T-cell (primary cell): Measurements from ENCODE around the gene ATL1. TPM values are rescaled to one million over a fixed set of nuclear protein-coding genes. Genes with fewer than 3 reads are reported as not detected.

Experiments
- ATAC-seq, 4 experiments: fragments of 200-7000 bp in 3 of 4; fragments of 150-1000 bp in 1 of 4; cut with Tn5 transposase; replicated peaks in 1 of 4; 1 replicate in 3 of 4; 2 replicates in 1 of 4; pipeline ENCODE4 v1.10.0; 2021; ENCODE audit warnings: moderate library complexity in 3 of 4, mild to moderate bottlenecking in 2 of 4, moderate number of reproducible peaks in 1 of 4
- CTCF ChIA-PET, 2 donors: fragments of 300-600 bp; sonication (Branson Sonifier 250); formaldehyde crosslinking; loops; one replicate each; lab custom pipeline; 2022; ENCODE audit warnings: antibody characterized with exemption in 2 of 2; lab: Charles Lee
- POLR2A ChIA-PET, 2 donors: fragments of 300-600 bp; sonication (Branson Sonifier 250); formaldehyde crosslinking; loops; one replicate each; lab custom pipeline; 2022; ENCODE audit warnings: antibody characterized with exemption in 2 of 2; lab: Charles Lee
- DNase-seq, 35 experiments: peaks; one replicate each; pipeline versions ENCODE4 v3.0.0 to v3.0.0-alpha.2; 2013 to 2023
- H3K27ac ChIP-seq: one replicate; pipeline ENCODE4 v1.5.1; 2013; ENCODE audit warnings: low read length
- H3K27me3 ChIP-seq, 2 experiments: replicated peaks in 1 of 2; 1 replicate in 1 of 2; 2 replicates in 1 of 2; pipeline versions ENCODE4 v1.6.1 to v1.7.0; 2013; ENCODE audit warnings: low read length in 1 of 2, mixed read lengths in 1 of 2; ENCODE audit not compliant: control insufficient read depth in 2 of 2, insufficient read depth in 2 of 2; ENCODE audit errors: extremely low read depth in 1 of 2
- H3K36me3 ChIP-seq, 2 donors: 1 replicate in 1 of 2; 2 replicates in 1 of 2; pipeline versions ENCODE4 v1.6.1 to v1.7.0; 2013; ENCODE audit warnings: low read length in 1 of 2; ENCODE audit not compliant: control insufficient read depth in 2 of 2, insufficient read depth in 1 of 2; ENCODE audit errors: extremely low read depth in 1 of 2
- H3K4me1 ChIP-seq, 2 experiments: 1 replicate in 1 of 2; 2 replicates in 1 of 2; pipeline versions ENCODE4 v1.6.1 to v1.7.0; 2013; ENCODE audit warnings: low read length in 2 of 2, mixed read lengths in 1 of 2; ENCODE audit not compliant: insufficient read depth in 2 of 2, control insufficient read depth in 1 of 2; ENCODE audit errors: extremely low read depth in 1 of 2
- H3K4me3 ChIP-seq, 2 donors: 1 replicate in 1 of 2; 2 replicates in 1 of 2; pipeline versions ENCODE4 v1.5.1 to v1.7.0; 2013; ENCODE audit warnings: mild to moderate bottlenecking in 2 of 2, low read length in 1 of 2, moderate library complexity in 1 of 2; ENCODE audit not compliant: control insufficient read depth in 1 of 2; ENCODE audit errors: extremely low read depth in 1 of 2
- H3K9me3 ChIP-seq: 2 replicates; pipeline ENCODE4 v1.7.0; 2013
- H3K27ac Mint-ChIP-seq, 2 donors: one replicate each; pipeline ENCODE4 v1.8.0; 2020 to 2021; ENCODE audit warnings: mild to moderate bottlenecking in 2 of 2, mixed read lengths in 2 of 2
- H3K27me3 Mint-ChIP-seq, 2 donors: one replicate each; pipeline ENCODE4 v1.8.0; 2021 to 2022; ENCODE audit warnings: mixed read lengths in 2 of 2
- H3K36me3 Mint-ChIP-seq: one replicate; pipeline ENCODE4 v1.8.0; 2021; ENCODE audit warnings: mixed read lengths
- H3K4me1 Mint-ChIP-seq, 3 donors: one replicate each; pipeline ENCODE4 v1.8.0; 2020 to 2022; ENCODE audit warnings: mixed read lengths in 3 of 3, mild to moderate bottlenecking in 1 of 3
- H3K4me3 Mint-ChIP-seq, 3 donors: one replicate each; pipeline ENCODE4 v1.8.0; 2020 to 2022; ENCODE audit warnings: mild to moderate bottlenecking in 3 of 3, mixed read lengths in 3 of 3, moderate library complexity in 3 of 3
- H3K9me3 Mint-ChIP-seq, 3 donors: one replicate each; pipeline ENCODE4 v1.8.0; 2020 to 2022; ENCODE audit warnings: mixed read lengths in 3 of 3
- WGBS: methylation state at CpG from one replicate; pipeline ENCODE4 v1.1.5; 2013; ENCODE audit warnings: missing lambda C conversion rate; ENCODE audit not compliant: insufficient coverage; 5-methylcytosine and 5-hydroxymethylcytosine counted together
- total RNA-seq, 35 experiments: library from RNA in 6 of 35; stranded (reverse) in 6 of 35; fragments of 120-200 nt in 1 of 35; gene quantifications; one replicate each; pipeline versions ENCODE4 v1.2.1 to v1.2.4 and lab custom pipeline; 2013 to 2026

Gene ATL1
- total RNA-seq, 5 donors from 2014 or later (not counting 1 experiment from before 2014, with no cell fraction given): 1.2 to 3.2 (median 2.1) TPM

DNA sequence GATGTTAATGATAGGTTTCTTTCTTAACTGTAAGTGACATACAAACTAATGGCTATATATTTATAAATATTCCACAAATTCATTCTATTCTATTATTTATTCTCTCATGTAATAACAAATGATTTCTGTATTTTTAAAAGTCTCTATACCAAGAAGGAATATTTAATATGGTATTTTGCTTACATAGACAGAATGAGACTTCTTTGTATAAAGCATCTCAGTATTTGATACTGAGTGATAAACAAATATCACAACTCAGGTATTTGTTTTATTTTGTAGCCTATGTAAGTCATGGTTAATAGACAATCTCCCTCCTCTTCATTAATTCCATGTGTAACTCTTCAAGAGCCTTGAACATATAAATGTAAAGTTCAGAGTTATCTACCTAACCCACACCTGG, 18.0 kb downstream of the ATL1 start:
- Histone ChIP-seq H3K27ac (no peak overlapping the region), H3K9me3 (no peaks in the 10 kb centered on the region), H3K27me3 (no peaks in the 10 kb centered on the region), H3K4me1 (no peaks in the 10 kb centered on the region), H3K4me3 (no peak overlapping the region), H3K36me3 (no peaks in the 10 kb centered on the region)
- Mint-ChIP-seq H3K27me3 (no peaks in the 10 kb centered on the region), H3K27ac (no peak overlapping the region), H3K9me3 (no peaks in the 10 kb centered on the region), H3K4me1 (no peaks in the 10 kb centered on the region), H3K4me3 (no peak overlapping the region), H3K36me3 (no peaks in the 10 kb centered on the region)
- DNase-seq (no peak), ATAC-seq (no peak)
- ChIA-PET POLR2A (interaction anchor here in 1 of 2 donors (0.6 kb wide), 1 partner anchor 233 kb away, joined by 3 read pairs; no protein-coding TSS in a partner anchor), CTCF (interaction anchor here in 1 of 2 donors (0.6 kb wide), 1 partner anchor 38 kb away, joined by 3 read pairs; no protein-coding TSS in a partner anchor)

DNA sequence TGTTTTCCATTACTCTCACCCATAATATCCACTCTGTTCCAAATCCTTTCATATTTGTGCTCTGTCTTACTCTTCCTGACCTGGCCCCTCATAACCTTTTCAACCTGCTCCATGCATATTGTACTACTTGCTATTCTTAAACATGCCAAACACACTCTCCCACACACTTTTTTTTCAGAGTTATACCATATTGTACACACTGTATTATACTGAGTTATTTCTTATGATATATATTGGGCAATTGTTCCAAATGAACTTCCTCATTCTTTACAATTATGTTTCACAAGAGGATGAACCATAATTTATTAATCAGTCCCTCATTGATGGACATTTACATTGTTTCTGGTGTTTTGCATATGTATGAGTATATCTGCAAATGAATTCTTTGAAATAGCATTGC, 18.5 kb downstream of the ATL1 start:
- Mint-ChIP-seq H3K27ac (no peak overlapping the region), H3K4me3 (no peak overlapping the region), H3K9me3 (no peaks in the 10 kb centered on the region), H3K27me3 (peaks cover 0 to 2% of the 10 kb centered on the region in 2 donors), H3K4me1 (no peaks in the 10 kb centered on the region), H3K36me3 (no peaks in the 10 kb centered on the region)
- Histone ChIP-seq H3K9me3 (no peaks in the 10 kb centered on the region), H3K4me1 (no peaks in the 10 kb centered on the region), H3K36me3 (no peaks in the 10 kb centered on the region), H3K4me3 (no peak overlapping the region), H3K27ac (no peak overlapping the region), H3K27me3 (no peaks in the 10 kb centered on the region)
- ATAC-seq (no peak), DNase-seq (no peak)
- CTCF ChIA-PET: no interaction called here
- POLR2A ChIA-PET: interaction anchor here in 1 of 2 donors (0.6 kb wide), 1 partner anchor 372 kb away, joined by 4 read pairs; no protein-coding TSS in a partner anchor

DNA sequence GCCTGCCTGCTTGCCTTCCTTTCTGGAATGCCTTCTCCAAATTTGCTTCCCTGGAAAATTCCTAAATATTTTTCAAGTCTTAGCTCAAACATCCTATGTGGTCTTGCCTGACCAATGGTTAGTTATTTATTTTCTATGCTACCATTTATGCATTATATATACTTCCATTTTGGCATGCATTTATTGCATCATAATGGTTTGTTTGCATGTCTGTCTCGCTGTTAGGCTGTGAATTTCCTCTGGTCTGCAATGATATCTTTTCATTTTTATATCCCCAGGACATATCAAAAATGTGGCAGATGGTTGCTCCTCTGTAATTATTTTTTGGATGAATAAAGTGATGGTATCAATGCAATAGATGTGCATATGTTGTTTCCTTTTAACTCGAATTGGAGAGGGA, 30.5 kb downstream of the ATL1 start:
- H3K36me3 Mint-ChIP-seq: peaks cover 19% of the 10 kb centered on the region
- no peak overlapping the region for H3K27ac Mint-ChIP-seq
- no peaks in the 10 kb centered on the region for H3K4me1 ChIP-seq
- ATAC-seq (no peak), DNase-seq (no peak)
- H3K27ac ChIP-seq: no peak overlapping the region
- H3K4me3 ChIP-seq: no peak overlapping the region
- no peaks in the 10 kb centered on the region for H3K9me3 Mint-ChIP-seq
- H3K36me3 ChIP-seq: no peaks in the 10 kb centered on the region
- CTCF ChIA-PET: no interaction called here
- POLR2A ChIA-PET: no interaction called here
- H3K27me3 ChIP-seq: no peaks in the 10 kb centered on the region
- WGBS: no CpG with 5 or more reads among the region's 2 CpGs
- no peaks in the 10 kb centered on the region for H3K4me1 Mint-ChIP-seq
- H3K4me3 Mint-ChIP-seq: no peak overlapping the region
- no peaks in the 10 kb centered on the region for H3K27me3 Mint-ChIP-seq
- H3K9me3 ChIP-seq: no peaks in the 10 kb centered on the region

DNA sequence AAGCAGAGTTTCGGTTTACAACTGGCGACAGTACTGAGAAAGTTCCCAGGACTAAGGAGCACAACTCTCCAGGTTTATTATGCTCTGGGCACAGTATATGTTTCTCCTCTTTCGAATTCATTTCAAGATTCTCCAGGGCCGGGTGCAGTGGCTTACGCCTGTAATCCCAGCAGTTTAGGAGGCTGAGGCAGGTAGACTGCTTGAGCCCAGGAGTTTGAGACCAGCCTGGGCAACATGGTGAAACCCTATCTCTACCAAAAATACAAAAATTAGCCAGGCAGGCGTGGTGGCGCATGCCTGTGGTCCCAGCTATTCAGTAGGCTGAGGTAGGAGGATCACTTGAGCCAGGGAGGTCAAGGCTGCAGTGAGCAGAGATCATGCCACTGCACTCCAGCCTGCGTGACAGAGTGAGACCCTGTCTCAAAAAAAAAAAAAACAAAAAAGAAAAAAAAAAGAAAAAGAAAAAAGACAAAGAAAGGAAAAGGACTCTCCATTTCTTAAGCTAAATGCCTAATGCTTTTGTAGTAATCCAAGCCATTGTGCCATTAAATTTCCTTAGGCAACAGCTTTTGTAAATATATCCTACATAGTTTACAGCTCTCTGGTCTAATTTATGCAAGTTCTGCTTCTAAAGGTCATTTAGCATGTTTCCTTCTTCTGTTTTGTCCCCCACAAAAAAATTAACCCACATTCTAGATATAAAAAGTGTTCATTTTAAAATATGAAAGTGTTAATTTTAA, 34.8 kb downstream of the ATL1 start:
- H3K4me1 ChIP-seq: no peaks in the 10 kb centered on the region
- H3K9me3 ChIP-seq: no peaks in the 10 kb centered on the region
- ChIA-PET POLR2A (interaction anchor here in 1 of 2 donors (0.6 kb wide), 2 partner anchors 9 to 594 kb away, joined by 3 to 4 read pairs; no protein-coding TSS in a partner anchor), CTCF (interaction anchor here (0.7 to 0.8 kb wide), 3 partner anchors 183 kb away, joined by 3 to 4 read pairs (median 4); no protein-coding TSS in a partner anchor)
- WGBS: 67% methylated on average over 1 of the region's 8 CpGs
- Mint-ChIP-seq H3K36me3 (peaks cover 16% of the 10 kb centered on the region), H3K27ac (no peak overlapping the region), H3K4me1 (no peaks in the 10 kb centered on the region), H3K27me3 (no peaks in the 10 kb centered on the region), H3K4me3 (no peak overlapping the region), H3K9me3 (no peaks in the 10 kb centered on the region)
- DNase-seq (no peak), ATAC-seq (no peak)
- no peaks in the 10 kb centered on the region for H3K27me3 ChIP-seq
- H3K27ac ChIP-seq: no peak overlapping the region
- no peaks in the 10 kb centered on the region for H3K36me3 ChIP-seq
- no peak overlapping the region for H3K4me3 ChIP-seq

DNA sequence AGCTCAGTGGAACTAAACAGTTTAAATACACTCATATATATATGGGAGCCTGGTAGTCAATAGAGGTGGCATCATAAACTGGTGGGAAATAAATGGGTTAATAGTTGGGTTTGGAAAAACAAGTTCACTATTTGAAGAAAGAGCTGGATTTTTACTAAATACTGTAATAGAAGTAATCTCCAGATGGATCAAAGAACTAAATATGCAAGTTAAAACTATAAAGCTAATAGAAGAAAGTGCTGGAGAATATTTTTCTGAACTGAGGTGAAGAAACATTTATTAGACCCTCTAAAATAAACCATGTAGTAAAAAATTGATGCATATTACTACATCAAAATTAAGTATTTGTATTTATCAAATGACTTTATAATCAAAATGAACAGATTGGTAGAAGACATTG, 38.8 kb downstream of the ATL1 start:
- no peaks in the 10 kb centered on the region for H3K4me1 ChIP-seq
- H3K4me1 Mint-ChIP-seq: no peaks in the 10 kb centered on the region
- no peaks in the 10 kb centered on the region for H3K27me3 ChIP-seq
- no peak overlapping the region for H3K27ac ChIP-seq
- no peak overlapping the region for H3K4me3 ChIP-seq
- H3K36me3 ChIP-seq: no peaks in the 10 kb centered on the region
- DNase-seq (no peak), ATAC-seq (no peak)
- no peaks in the 10 kb centered on the region for H3K27me3 Mint-ChIP-seq
- no peaks in the 10 kb centered on the region for H3K9me3 Mint-ChIP-seq
- no peaks in the 10 kb centered on the region for H3K9me3 ChIP-seq
- peaks cover 3% of the 10 kb centered on the region for H3K36me3 Mint-ChIP-seq
- H3K4me3 Mint-ChIP-seq: no peak overlapping the region
- ChIA-PET POLR2A (interaction anchor here in 1 of 2 donors (0.6 kb wide), 1 partner anchor 249 kb away, joined by 5 read pairs; no protein-coding TSS in a partner anchor), CTCF (interaction anchor here (0.6 to 1.1 kb wide), 2 partner anchors 30 to 261 kb away, joined by 4 to 9 read pairs; no protein-coding TSS in a partner anchor)
- H3K27ac Mint-ChIP-seq: no peak overlapping the region

DNA sequence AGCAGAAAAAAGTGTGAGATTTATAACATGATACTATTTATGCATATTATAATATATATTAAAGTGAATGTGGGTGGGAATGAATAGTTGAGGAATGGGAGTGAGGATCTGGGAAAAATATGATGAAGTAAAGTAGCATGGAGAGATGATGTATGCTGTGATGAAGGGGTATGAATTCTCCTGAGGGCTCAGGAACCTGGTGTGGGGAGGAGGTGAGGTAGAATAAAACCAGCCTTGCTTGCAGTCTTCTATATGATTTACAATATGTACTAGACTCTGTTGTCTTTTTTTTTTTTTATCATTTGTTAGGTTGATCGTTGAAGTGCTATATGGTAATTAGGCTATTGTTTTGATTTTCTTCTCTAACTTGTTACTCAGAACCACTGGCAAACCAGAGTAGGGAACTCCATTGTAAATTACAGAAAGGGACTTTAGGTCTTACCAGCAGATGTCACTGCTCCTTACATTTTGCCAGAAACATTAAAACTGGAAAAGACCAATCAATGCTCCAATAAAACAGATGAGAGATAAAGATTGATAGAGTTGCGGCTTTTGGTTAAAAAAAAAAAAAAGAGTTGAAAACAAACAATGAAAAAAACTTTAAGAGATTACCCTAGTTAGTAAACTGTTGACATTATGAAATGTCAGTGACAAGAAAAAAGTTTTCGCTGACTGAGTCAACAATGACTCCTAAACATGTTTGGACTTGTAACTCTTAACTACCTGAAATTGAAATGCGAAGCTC, 39.9 kb downstream of the ATL1 start:
- Histone ChIP-seq H3K4me3 (no peak overlapping the region), H3K27ac (no peak overlapping the region), H3K36me3 (no peaks in the 10 kb centered on the region), H3K27me3 (no peaks in the 10 kb centered on the region), H3K9me3 (no peaks in the 10 kb centered on the region), H3K4me1 (no peaks in the 10 kb centered on the region)
- Mint-ChIP-seq H3K27ac (no peak overlapping the region), H3K9me3 (no peaks in the 10 kb centered on the region), H3K4me3 (no peak overlapping the region), H3K4me1 (no peaks in the 10 kb centered on the region), H3K36me3 (no peaks in the 10 kb centered on the region), H3K27me3 (no peaks in the 10 kb centered on the region)
- POLR2A ChIA-PET: interaction anchor here in 1 of 2 donors (0.6 kb wide), 1 partner anchor 171 kb away, joined by 3 read pairs; no protein-coding TSS in a partner anchor
- ATAC-seq (no peak), DNase-seq (peak in 1 of 35 experiments; percentile 49)
- no CpG with 5 or more reads among the region's 4 CpGs for WGBS
- CTCF ChIA-PET: interaction anchor here (0.5 to 2.3 kb wide), 7 partner anchors 10 to 260 kb away, joined by 3 to 17 read pairs (median 4); no protein-coding TSS in a partner anchor
